GM12878 (cell line): ENCODE measurements around the gene F7. TPM values are rescaled to one million over a fixed set of nuclear protein-coding genes. Genes with fewer than 3 reads are reported as not detected.

Source experiments
- ATAC-seq: fragments of 200-7000 bp; cut with Tn5 transposase; 3 replicates; pipeline ENCODE4 v1.9.1; 2020; ENCODE audit warnings: mild to moderate bottlenecking, moderate library complexity
- BruUV-seq: library from RNA; stranded (reverse); fragments of 400-500 nt; replicated peaks from 2 replicates; lab custom pipeline; 2021; lab: Mats Ljungman, UMichigan
- CTCF ChIA-PET: fragments of 300-600 bp; sonication (Branson Sonifier 250); formaldehyde crosslinking; extraction: SDS; loops from one replicate; lab custom pipeline; 2021; ENCODE audit warnings: inconsistent platforms; lab: Yijun Ruan, JAX
- POLR2A ChIA-PET: fragments of 350-600 bp; formaldehyde crosslinking; extraction: SDS; loops from one replicate; lab custom pipeline; 2021; ENCODE audit warnings: inconsistent platforms; lab: Charles Lee
- RAD21 ChIA-PET: fragments of 300-600 bp; sonication (Branson Sonifier 250); formaldehyde crosslinking; loops from one replicate; lab custom pipeline; 2023; ENCODE audit warnings: antibody characterized with exemption; ENCODE audit not compliant: unreplicated experiment; lab: Charles Lee
- SMC1A ChIA-PET: fragments of 300-600 bp; sonication (Branson Sonifier 250); formaldehyde crosslinking; loops from one replicate; lab custom pipeline; 2023; ENCODE audit not compliant: unreplicated experiment, uncharacterized antibody; lab: Charles Lee
- DNase-seq: peaks from one replicate; pipeline ENCODE4 v3.0.0-alpha.2; 2011; ENCODE audit warnings: low read depth, low spot score
- FAIRE-seq: peaks from 3 replicates; lab custom pipeline; 2011; peaks lifted over from hg19 to GRCh38; lab: Jason Lieb, UNC
- H2AFZ ChIP-seq: 2 replicates; pipeline ENCODE4 v1.6.0; 2011; ENCODE audit warnings: low read depth, low read length, control low read depth; ENCODE audit not compliant: control insufficient read depth
- H3K27ac ChIP-seq: 2 replicates; pipeline ENCODE4 v1.5.1; 2011; ENCODE audit warnings: control low read depth; ENCODE audit not compliant: control insufficient read depth, insufficient read depth
- H3K27me3 ChIP-seq, 2 experiments: replicated peaks in 1 of 2; 2 replicates each; pipeline versions ENCODE4 v1.6.0 to v1.6.1; 2011; ENCODE audit warnings: low read length in 1 of 2; ENCODE audit not compliant: control insufficient read depth in 2 of 2, insufficient read depth in 2 of 2
- H3K36me3 ChIP-seq, 2 experiments: 2 replicates each; pipeline ENCODE4 v1.5.1; 2011; ENCODE audit warnings: low read length in 1 of 2; ENCODE audit not compliant: control insufficient read depth in 2 of 2, insufficient read depth in 2 of 2
- H3K4me1 ChIP-seq: 2 replicates; pipeline ENCODE4 v1.6.1; 2011; ENCODE audit warnings: mild to moderate bottlenecking, low read length, moderate library complexity, mixed read lengths; ENCODE audit not compliant: control insufficient read depth, insufficient read depth
- H3K4me2 ChIP-seq: 2 replicates; pipeline ENCODE4 v1.6.0; 2011; ENCODE audit warnings: control low read depth; ENCODE audit not compliant: control insufficient read depth, insufficient read depth
- H3K4me3 ChIP-seq: fragments of 200-600 bp; sonication (generic); 2 replicates; pipeline ENCODE4 v1.5.1; 2016
- H3K79me2 ChIP-seq: 2 replicates; pipeline ENCODE4 v1.6.0; 2011; ENCODE audit warnings: low read length; ENCODE audit not compliant: control insufficient read depth, insufficient read depth
- H3K9ac ChIP-seq: 2 replicates; pipeline ENCODE4 v1.8.0; 2011; ENCODE audit warnings: low read length, control low read depth, mixed read lengths; ENCODE audit not compliant: control insufficient read depth, insufficient read depth
- H3K9me3 ChIP-seq: replicated peaks from 3 replicates; pipeline ENCODE4 v1.5.1; 2011; ENCODE audit warnings: mild to moderate bottlenecking, low read length; ENCODE audit not compliant: control insufficient read depth, insufficient read depth
- H4K20me1 ChIP-seq: 2 replicates; pipeline ENCODE4 v1.6.0; 2011; ENCODE audit not compliant: control insufficient read depth, insufficient read depth
- ATF3 ChIP-seq: IDR thresholded peaks from 2 replicates; pipeline ENCODE4 v1.6.1; 2011; ENCODE audit warnings: low read depth, mild to moderate bottlenecking, low read length, moderate library complexity, borderline replicate concordance; ENCODE audit errors: extremely low read depth
- CBX5 ChIP-seq: sonication (generic); IDR thresholded peaks from 2 replicates; pipeline ENCODE4 v1.6.1; 2016; ENCODE audit warnings: low read depth, moderate library complexity, mild to moderate bottlenecking, inconsistent platforms
- CHD1 ChIP-seq: IDR thresholded peaks from 2 replicates; pipeline ENCODE4 v1.6.1; 2012; ENCODE audit warnings: low read depth, low read length, improper control_type of control experiment
- CHD4 ChIP-seq: fragments of 200-600 bp; sonication (generic); IDR thresholded peaks from 2 replicates; pipeline ENCODE4 v1.6.1; 2016; ENCODE audit warnings: mild to moderate bottlenecking
- EED ChIP-seq: sonication (generic); IDR thresholded peaks from 2 replicates; pipeline ENCODE4 v1.6.1; 2016; ENCODE audit warnings: antibody characterized with exemption, low read depth
- IRF5 ChIP-seq: fragments of 450-650 bp; IDR thresholded peaks from 2 replicates; pipeline ENCODE4 v1.6.1; 2017; ENCODE audit warnings: borderline replicate concordance
- JUND ChIP-seq: IDR thresholded peaks from 2 replicates; pipeline ENCODE4 v1.6.1; 2012; ENCODE audit warnings: low read depth, mild to moderate bottlenecking, low read length, improper control_type of control experiment, moderate library complexity
- MAX ChIP-seq: IDR thresholded peaks from 2 replicates; pipeline ENCODE4 v1.6.1; 2012; ENCODE audit warnings: low read depth, low read length, improper control_type of control experiment
- MYC ChIP-seq: IDR thresholded peaks from 2 replicates; pipeline ENCODE4 v1.6.1; 2011; ENCODE audit warnings: mild to moderate bottlenecking, low read length, moderate library complexity, inconsistent platforms; ENCODE audit not compliant: insufficient read depth, insufficient replicate concordance, insufficient read length, severe bottlenecking
- PAX5 ChIP-seq: IDR thresholded peaks from 2 replicates; pipeline ENCODE4 v1.6.1; 2011; ENCODE audit warnings: low read depth, low read length, borderline replicate concordance
- PML ChIP-seq: IDR thresholded peaks from 2 replicates; pipeline ENCODE4 v1.6.1; 2012; ENCODE audit warnings: low read length, inconsistent platforms
- POLR2A ChIP-seq: IDR thresholded peaks from 2 replicates; pipeline ENCODE4 v1.6.1; 2011; ENCODE audit warnings: low read depth, mild to moderate bottlenecking, low read length
- RB1 ChIP-seq: fragments of 450-650 bp; formaldehyde crosslinking; IDR thresholded peaks from 2 replicates; pipeline ENCODE4 v1.6.1; 2017; ENCODE audit warnings: mild to moderate bottlenecking, borderline replicate concordance
- RBBP5 ChIP-seq: fragments of 200-600 bp; sonication (generic); conservative IDR thresholded peaks from 2 replicates; pipeline ENCODE4 v1.6.1; 2016
- RELA ChIP-seq: fragments of 450-650 bp; IDR thresholded peaks from 2 replicates; pipeline ENCODE4 v1.8.0; 2014; ENCODE audit warnings: borderline replicate concordance; ENCODE audit not compliant: partially characterized antibody
- RFX5 ChIP-seq: IDR thresholded peaks from 2 replicates; pipeline ENCODE4 v1.6.1; 2011; ENCODE audit warnings: low read depth, low read length, improper control_type of control experiment
- TBL1XR1 ChIP-seq: IDR thresholded peaks from 2 replicates; pipeline ENCODE4 v1.6.1; 2012; ENCODE audit warnings: low read depth, low read length, improper control_type of control experiment
- ZNF384 ChIP-seq: IDR thresholded peaks from 2 replicates; pipeline ENCODE4 v1.6.1; 2012; ENCODE audit warnings: low read depth, mild to moderate bottlenecking, low read length, improper control_type of control experiment, borderline replicate concordance
- WGBS: methylation state at CpG from one replicate; pipeline ENCODE4 v1.1.6; 2016; ENCODE audit warnings: low lambda C conversion rate; ENCODE audit not compliant: insufficient replicate concordance, insufficient coverage; ENCODE audit errors: missing lambda C conversion rate; 5-methylcytosine and 5-hydroxymethylcytosine counted together
- in situ Hi-C: fragments of 300-500 bp; cut with MboI; formaldehyde crosslinking; loops from 9 replicates; pipeline ENCODE4 v1.14.3; 2018; ENCODE audit warnings: mixed read lengths
- intact Hi-C: fragments of 100-400 bp; cut with micrococcal nuclease; formaldehyde crosslinking; loops from one replicate; pipeline ENCODE4 v1.14.2; 2022; ENCODE audit not compliant: unreplicated experiment
- polyA plus RNA-seq, 11 experiments: library from polyadenylated mRNA; depleted of rRNA in 4 of 11; unstranded in 6 of 11; stranded (reverse) in 5 of 11; fragments of >200 nt; fragmentation: Nextera tagmentation in 4 of 11; fragmentation: Illumina TruSeq in 1 of 11; extraction: Ambion mirVana in 4 of 11; extraction: Trizol in 1 of 11; gene quantifications; 1 replicate in 1 of 11; 2 replicates in 10 of 11; pipeline versions ENCODE4 v1.2.1 to v1.2.3, GENCODE V29; 2011 to 2016; ENCODE audit warnings: inconsistent platforms in 2 of 11, missing spikeins in 2 of 11, low read depth in 1 of 11
- total RNA-seq, 4 experiments: library from RNA; depleted of rRNA in 3 of 4; stranded (reverse); fragments of >200 nt in 3 of 4; fragmentation: Illumina TruSeq in 1 of 4; extraction: Trizol in 1 of 4; gene quantifications; 2 replicates each; pipeline versions ENCODE4 v1.2.1 to v1.2.3, GENCODE V29; 2013 to 2021

The F7 gene
- total and polyA plus RNA-seq, 10 of the 15 experiments (the other 5 are each of a cell fraction or from before 2014, with no cell fraction given): not detected

GRCh38 chr13:113141601-113141970 is 36.0 kb downstream of the F7 start:
- DNase-seq: no peak
- ChIA-PET POLR2A (no interaction called here), RAD21 (no interaction called here), SMC1A (no interaction called here), CTCF (no interaction called here)
- H3K27ac ChIP-seq: no peak overlapping the region
- no peak for TF ChIP-seq TBL1XR1
- no peak for TF ChIP-seq ZNF384
- TF ChIP-seq MAX: no peak
- TF ChIP-seq RELA: no peak
- no peak overlapping the region for H2AFZ ChIP-seq
- 65% methylated on average over 16 of the region's 18 CpGs for WGBS
- H3K36me3 ChIP-seq: no peaks in the 10 kb centered on the region
- no peak overlapping the region for H3K9ac ChIP-seq
- H3K27me3 ChIP-seq: no peaks in the 10 kb centered on the region; a peak in 1 of 4 replicates
- H3K79me2 ChIP-seq: no peaks in the 10 kb centered on the region
- H4K20me1 ChIP-seq: no peaks in the 10 kb centered on the region
- BruUV-seq: no TSS peak
- H3K4me1 ChIP-seq: no peaks in the 10 kb centered on the region
- no peak overlapping the region for H3K4me3 ChIP-seq
- intact Hi-C loops (no loop called here), in situ Hi-C loops (no loop called here)
- ATAC-seq: no peak
- FAIRE-seq: no peak
- H3K4me2 ChIP-seq: no peak overlapping the region
- no peaks in the 10 kb centered on the region; the same call in 2 of the 3 replicates for H3K9me3 ChIP-seq

GRCh38 chr13:113142876-113143275 is 37.3 kb downstream of the F7 start:
- no peak for FAIRE-seq
- TF ChIP-seq ATF3 (no peak), CHD1 (no peak), MYC (no peak), CHD4 (no peak), IRF5 (no peak), RFX5 (no peak), JUND (no peak), EED (no peak), POLR2A (no peak), PAX5 (no peak), RBBP5 (no peak), PML (no peak), CBX5 (no peak), TBL1XR1 (no peak), RB1 (no peak)

More at GRCh38 chr13:113142876-113143275, 37.3 kb downstream of the F7 start:
- Histone ChIP-seq H3K4me3 (no peak overlapping the region), H3K79me2 (no peaks in the 10 kb centered on the region), H3K4me1 (no peaks in the 10 kb centered on the region), H3K9ac (no peak overlapping the region), H2AFZ (no peak overlapping the region), H3K4me2 (no peak overlapping the region), H4K20me1 (no peaks in the 10 kb centered on the region), H3K36me3 (no peaks in the 10 kb centered on the region), H3K9me3 (no peaks in the 10 kb centered on the region; the same call in 2 of the 3 replicates), H3K27ac (no peak overlapping the region), H3K27me3 (no peaks in the 10 kb centered on the region; a peak in 1 of 4 replicates)
- ATAC-seq: no peak
- no TSS peak for BruUV-seq
- no peak for DNase-seq
- RAD21 ChIA-PET: no interaction called here
- in situ Hi-C loops: no loop called here
- 66% methylated on average over 7 of the region's 7 CpGs for WGBS
- intact Hi-C loops: no loop called here
- POLR2A ChIA-PET: no interaction called here
- CTCF ChIA-PET: interaction anchor here (0.6 to 0.7 kb wide), 2 partner anchors 84 to 253 kb away, joined by 3 read pairs; no protein-coding TSS in a partner anchor
- SMC1A ChIA-PET: no interaction called here
